GM23338 (cell line): ENCODE data around the gene CYP46A1. TPM values are rescaled to one million over a fixed set of nuclear protein-coding genes. Genes with fewer than 3 reads are reported as not detected.

ENCODE experiments used
- ATAC-seq: fragments of 200-7000 bp; cut with Tn5 transposase; 3 replicates; pipeline ENCODE4 v1.9.1; 2020
- DNase-seq: peaks from one replicate; pipeline ENCODE4 v3.0.0-alpha.2; 2015; ENCODE audit warnings: low spot score
- H2AFZ ChIP-seq: fragments of 200-600 bp; sonication (generic); 2 replicates; pipeline ENCODE4 v1.8.0; 2016; ENCODE audit warnings: antibody characterized with exemption, mild to moderate bottlenecking, moderate library complexity
- H3F3A ChIP-seq: fragments of 200-600 bp; sonication (generic); replicated peaks from 2 replicates; pipeline ENCODE4 v1.8.0; 2017; ENCODE audit warnings: antibody characterized with exemption, mixed run types, low read depth
- H3K27ac ChIP-seq: fragments of 200-600 bp; sonication (generic); 2 replicates; pipeline ENCODE4 v1.6.1; 2016; ENCODE audit warnings: low read depth
- H3K27me3 ChIP-seq: fragments of 200-600 bp; sonication (generic); 2 replicates; pipeline ENCODE4 v1.8.0; 2016; ENCODE audit warnings: mild to moderate bottlenecking, mixed run types, moderate library complexity; ENCODE audit not compliant: insufficient read depth
- H3K36me3 ChIP-seq: fragments of 200-600 bp; sonication (generic); 2 replicates; pipeline ENCODE4 v1.8.0; 2016; ENCODE audit warnings: mild to moderate bottlenecking; ENCODE audit not compliant: insufficient read depth
- H3K4me1 ChIP-seq: fragments of 200-600 bp; sonication (generic); 2 replicates; pipeline ENCODE4 v1.8.0; 2016; ENCODE audit warnings: mild to moderate bottlenecking, moderate library complexity; ENCODE audit not compliant: insufficient read depth
- H3K4me2 ChIP-seq: fragments of 200-600 bp; sonication (generic); 2 replicates; pipeline ENCODE4 v1.7.1; 2017; ENCODE audit warnings: mixed run types
- H3K4me3 ChIP-seq: fragments of 200-600 bp; sonication (generic); 2 replicates; pipeline ENCODE4 v1.6.1; 2016; ENCODE audit warnings: mixed run types
- H3K79me2 ChIP-seq: fragments of 200-600 bp; sonication (generic); replicated peaks from 2 replicates; pipeline ENCODE4 v1.8.0; 2017; ENCODE audit warnings: mild to moderate bottlenecking; ENCODE audit not compliant: insufficient read depth
- H3K9me2 ChIP-seq: fragments of 200-600 bp; sonication (generic); 2 replicates; pipeline ENCODE4 v1.8.0; 2017; ENCODE audit not compliant: insufficient read depth
- H4K20me1 ChIP-seq: fragments of 200-600 bp; sonication (generic); replicated peaks from 2 replicates; pipeline ENCODE4 v1.8.0; 2017; ENCODE audit warnings: mild to moderate bottlenecking; ENCODE audit not compliant: insufficient read depth
- H3K27ac Mint-ChIP-seq: 2 replicates; pipeline ENCODE4 v1.8.0; 2020; ENCODE audit warnings: inconsistent platforms, mild to moderate bottlenecking, moderate library complexity, mixed read lengths
- H3K27me3 Mint-ChIP-seq: 3 replicates; pipeline ENCODE4 v1.8.0; 2022; ENCODE audit warnings: low read depth, mild to moderate bottlenecking, moderate library complexity, mixed read lengths, inconsistent platforms; ENCODE audit not compliant: insufficient read depth, poor library complexity
- H3K36me3 Mint-ChIP-seq: 3 replicates; pipeline ENCODE4 v1.8.0; 2021; ENCODE audit warnings: low read depth, mild to moderate bottlenecking, inconsistent platforms, moderate library complexity, mixed read lengths
- H3K4me1 Mint-ChIP-seq: 3 replicates; pipeline ENCODE4 v1.8.0; 2020; ENCODE audit warnings: mild to moderate bottlenecking, inconsistent platforms, mixed read lengths
- H3K4me3 Mint-ChIP-seq: 3 replicates; pipeline ENCODE4 v1.8.0; 2021; ENCODE audit warnings: moderate library complexity, mild to moderate bottlenecking, inconsistent platforms, mixed read lengths
- H3K9me3 Mint-ChIP-seq: 3 replicates; pipeline ENCODE4 v1.8.0; 2020; ENCODE audit warnings: moderate library complexity, mild to moderate bottlenecking, inconsistent platforms, mixed read lengths
- EZH2 ChIP-seq: fragments of 200-600 bp; sonication (generic); IDR thresholded peaks from one replicate; pipeline ENCODE4 v1.8.0; 2017; ENCODE audit warnings: antibody characterized with exemption, mild to moderate bottlenecking, low read depth; ENCODE audit not compliant: unreplicated experiment
- EZH2phosphoT487 ChIP-seq: fragments of 200-600 bp; sonication (generic); IDR thresholded peaks from one replicate; pipeline ENCODE4 v1.8.1; 2018; ENCODE audit warnings: antibody characterized with exemption; ENCODE audit not compliant: unreplicated experiment
- JUNB ChIP-seq: IDR thresholded peaks from one replicate; pipeline ENCODE4 v1.6.1; 2016; ENCODE audit warnings: antibody characterized with exemption; ENCODE audit not compliant: unreplicated experiment
- POLR2AphosphoS5 ChIP-seq: IDR thresholded peaks from 2 replicates; pipeline ENCODE4 v1.6.1; 2016; ENCODE audit warnings: antibody characterized with exemption, low read depth
- STAT1 ChIP-seq: IDR thresholded peaks from one replicate; pipeline ENCODE4 v1.6.1; 2016; ENCODE audit warnings: antibody characterized with exemption; ENCODE audit not compliant: unreplicated experiment
- ZNF114 ChIP-seq: fragments of 250-450 bp; sonication (Bioruptor Pico); IDR thresholded peaks from 2 replicates; pipeline ENCODE4 v1.5.0; 2020; ENCODE audit warnings: mild to moderate bottlenecking, moderate library complexity
- ZNF331 ChIP-seq: fragments of 250-450 bp; sonication (Bioruptor Pico); IDR thresholded peaks from 2 replicates; pipeline ENCODE4 v1.5.0; 2020; ENCODE audit warnings: low read depth, mild to moderate bottlenecking, moderate library complexity
- polyA plus RNA-seq: library from polyadenylated mRNA; unstranded; fragments of >200 nt; fragmentation: Nextera tagmentation; extraction: Ambion mirVana; gene quantifications from 2 replicates; pipeline ENCODE4 v1.2.1, GENCODE V29; 2016
- total RNA-seq: library from RNA; depleted of rRNA; stranded (reverse); fragments of >200 nt; shearing (Covaris generic); gene quantifications from 2 replicates; pipeline ENCODE4 v1.2.3, GENCODE V29; 2014
- TF ChIP-seq, protein P1 (sequence below): fragments of 250-450 bp; sonication (Bioruptor Pico); IDR thresholded peaks from 2 replicates; pipeline ENCODE4 v1.5.0; 2020; ENCODE audit warnings: mild to moderate bottlenecking, moderate library complexity
- TF ChIP-seq, protein P2 (sequence below), 2 experiments: fragments of 200-600 bp in 1 of 2; sonication (generic) in 1 of 2; conservative IDR thresholded peaks; 2 replicates each; pipeline versions ENCODE4 v1.5.1 to v1.6.1; 2016 to 2017; ENCODE audit warnings: antibody characterized with exemption in 2 of 2, low read depth in 2 of 2, mild to moderate bottlenecking in 2 of 2, moderate library complexity in 1 of 2

Gene CYP46A1
- total and polyA plus RNA-seq, 2 experiments from 2014 or later = 0.59 to 0.66 TPM

- H3K9me3 Mint-ChIP-seq = no peaks in the 10 kb centered on the region
- Histone ChIP-seq H2AFZ (no peak overlapping the region), H3K4me3 (no peak overlapping the region), H3K4me2 (no peak overlapping the region), H3F3A (no peaks in the 10 kb centered on the region), H3K79me2 (no peaks in the 10 kb centered on the region), H3K27me3 (no peaks in the 10 kb centered on the region), H3K9me2 (no peaks in the 10 kb centered on the region), H4K20me1 (no peaks in the 10 kb centered on the region), H3K36me3 (no peaks in the 10 kb centered on the region), H3K27ac (no peak overlapping the region), H3K4me1 (no peaks in the 10 kb centered on the region; the same call in 1 of the 2 replicates)
- no peak overlapping the region for H3K27ac Mint-ChIP-seq
- H3K36me3 Mint-ChIP-seq = no peaks in the 10 kb centered on the region
- H3K4me1 Mint-ChIP-seq = peaks cover 17% of the 10 kb centered on the region
- ATAC-seq = no peak
- no peak overlapping the region for H3K4me3 Mint-ChIP-seq
- TF ChIP-seq STAT1 = no peak
- TF ChIP-seq, protein P1, sequence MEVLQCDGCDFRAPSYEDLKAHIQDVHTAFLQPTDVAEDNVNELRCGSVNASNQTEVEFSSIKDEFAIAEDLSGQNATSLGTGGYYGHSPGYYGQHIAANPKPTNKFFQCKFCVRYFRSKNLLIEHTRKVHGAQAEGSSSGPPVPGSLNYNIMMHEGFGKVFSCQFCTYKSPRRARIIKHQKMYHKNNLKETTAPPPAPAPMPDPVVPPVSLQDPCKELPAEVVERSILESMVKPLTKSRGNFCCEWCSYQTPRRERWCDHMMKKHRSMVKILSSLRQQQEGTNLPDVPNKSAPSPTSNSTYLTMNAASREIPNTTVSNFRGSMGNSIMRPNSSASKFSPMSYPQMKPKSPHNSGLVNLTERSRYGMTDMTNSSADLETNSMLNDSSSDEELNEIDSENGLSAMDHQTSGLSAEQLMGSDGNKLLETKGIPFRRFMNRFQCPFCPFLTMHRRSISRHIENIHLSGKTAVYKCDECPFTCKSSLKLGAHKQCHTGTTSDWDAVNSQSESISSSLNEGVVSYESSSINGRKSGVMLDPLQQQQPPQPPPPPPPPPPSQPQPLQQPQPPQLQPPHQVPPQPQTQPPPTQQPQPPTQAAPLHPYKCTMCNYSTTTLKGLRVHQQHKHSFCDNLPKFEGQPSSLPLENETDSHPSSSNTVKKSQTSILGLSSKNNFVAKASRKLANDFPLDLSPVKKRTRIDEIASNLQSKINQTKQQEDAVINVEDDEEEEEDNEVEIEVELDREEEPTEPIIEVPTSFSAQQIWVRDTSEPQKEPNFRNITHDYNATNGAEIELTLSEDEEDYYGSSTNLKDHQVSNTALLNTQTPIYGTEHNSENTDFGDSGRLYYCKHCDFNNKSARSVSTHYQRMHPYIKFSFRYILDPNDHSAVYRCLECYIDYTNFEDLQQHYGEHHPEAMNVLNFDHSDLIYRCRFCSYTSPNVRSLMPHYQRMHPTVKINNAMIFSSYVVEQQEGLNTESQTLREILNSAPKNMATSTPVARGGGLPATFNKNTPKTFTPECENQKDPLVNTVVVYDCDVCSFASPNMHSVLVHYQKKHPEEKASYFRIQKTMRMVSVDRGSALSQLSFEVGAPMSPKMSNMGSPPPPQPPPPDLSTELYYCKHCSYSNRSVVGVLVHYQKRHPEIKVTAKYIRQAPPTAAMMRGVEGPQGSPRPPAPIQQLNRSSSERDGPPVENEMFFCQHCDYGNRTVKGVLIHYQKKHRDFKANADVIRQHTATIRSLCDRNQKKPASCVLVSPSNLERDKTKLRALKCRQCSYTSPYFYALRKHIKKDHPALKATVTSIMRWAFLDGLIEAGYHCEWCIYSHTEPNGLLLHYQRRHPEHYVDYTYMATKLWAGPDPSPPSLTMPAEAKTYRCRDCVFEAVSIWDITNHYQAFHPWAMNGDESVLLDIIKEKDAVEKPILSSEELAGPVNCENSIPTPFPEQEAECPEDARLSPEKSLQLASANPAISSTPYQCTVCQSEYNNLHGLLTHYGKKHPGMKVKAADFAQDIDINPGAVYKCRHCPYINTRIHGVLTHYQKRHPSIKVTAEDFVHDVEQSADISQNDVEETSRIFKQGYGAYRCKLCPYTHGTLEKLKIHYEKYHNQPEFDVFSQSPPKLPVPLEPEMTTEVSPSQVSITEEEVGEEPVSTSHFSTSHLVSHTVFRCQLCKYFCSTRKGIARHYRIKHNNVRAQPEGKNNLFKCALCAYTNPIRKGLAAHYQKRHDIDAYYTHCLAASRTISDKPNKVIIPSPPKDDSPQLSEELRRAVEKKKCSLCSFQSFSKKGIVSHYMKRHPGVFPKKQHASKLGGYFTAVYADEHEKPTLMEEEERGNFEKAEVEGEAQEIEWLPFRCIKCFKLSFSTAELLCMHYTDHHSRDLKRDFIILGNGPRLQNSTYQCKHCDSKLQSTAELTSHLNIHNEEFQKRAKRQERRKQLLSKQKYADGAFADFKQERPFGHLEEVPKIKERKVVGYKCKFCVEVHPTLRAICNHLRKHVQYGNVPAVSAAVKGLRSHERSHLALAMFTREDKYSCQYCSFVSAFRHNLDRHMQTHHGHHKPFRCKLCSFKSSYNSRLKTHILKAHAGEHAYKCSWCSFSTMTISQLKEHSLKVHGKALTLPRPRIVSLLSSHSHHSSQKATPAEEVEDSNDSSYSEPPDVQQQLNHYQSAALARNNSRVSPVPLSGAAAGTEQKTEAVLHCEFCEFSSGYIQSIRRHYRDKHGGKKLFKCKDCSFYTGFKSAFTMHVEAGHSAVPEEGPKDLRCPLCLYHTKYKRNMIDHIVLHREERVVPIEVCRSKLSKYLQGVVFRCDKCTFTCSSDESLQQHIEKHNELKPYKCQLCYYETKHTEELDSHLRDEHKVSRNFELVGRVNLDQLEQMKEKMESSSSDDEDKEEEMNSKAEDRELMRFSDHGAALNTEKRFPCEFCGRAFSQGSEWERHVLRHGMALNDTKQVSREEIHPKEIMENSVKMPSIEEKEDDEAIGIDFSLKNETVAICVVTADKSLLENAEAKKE (CRISPR knock-in tag) = no peak
- no peak for TF ChIP-seq ZNF114 (CRISPR knock-in tag)
- TF ChIP-seq ZNF331 (CRISPR knock-in tag) = no peak
- TF ChIP-seq, protein P2, sequence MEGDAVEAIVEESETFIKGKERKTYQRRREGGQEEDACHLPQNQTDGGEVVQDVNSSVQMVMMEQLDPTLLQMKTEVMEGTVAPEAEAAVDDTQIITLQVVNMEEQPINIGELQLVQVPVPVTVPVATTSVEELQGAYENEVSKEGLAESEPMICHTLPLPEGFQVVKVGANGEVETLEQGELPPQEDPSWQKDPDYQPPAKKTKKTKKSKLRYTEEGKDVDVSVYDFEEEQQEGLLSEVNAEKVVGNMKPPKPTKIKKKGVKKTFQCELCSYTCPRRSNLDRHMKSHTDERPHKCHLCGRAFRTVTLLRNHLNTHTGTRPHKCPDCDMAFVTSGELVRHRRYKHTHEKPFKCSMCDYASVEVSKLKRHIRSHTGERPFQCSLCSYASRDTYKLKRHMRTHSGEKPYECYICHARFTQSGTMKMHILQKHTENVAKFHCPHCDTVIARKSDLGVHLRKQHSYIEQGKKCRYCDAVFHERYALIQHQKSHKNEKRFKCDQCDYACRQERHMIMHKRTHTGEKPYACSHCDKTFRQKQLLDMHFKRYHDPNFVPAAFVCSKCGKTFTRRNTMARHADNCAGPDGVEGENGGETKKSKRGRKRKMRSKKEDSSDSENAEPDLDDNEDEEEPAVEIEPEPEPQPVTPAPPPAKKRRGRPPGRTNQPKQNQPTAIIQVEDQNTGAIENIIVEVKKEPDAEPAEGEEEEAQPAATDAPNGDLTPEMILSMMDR (conservative IDR thresholded peaks at IDR 0.05; ENCODE audit: low read depth in 2 of 2) = no peak
- TF ChIP-seq EZH2phosphoT487 = no peak
- TF ChIP-seq EZH2 = no peak
- no peak for TF ChIP-seq POLR2AphosphoS5
- TF ChIP-seq JUNB = no peak
- H3K27me3 Mint-ChIP-seq = peaks cover 20% of the 10 kb centered on the region
- DNase-seq = no peak
Observed at GRCh38 chr14:99751539-99752485, 67.7 kb downstream of the CYP46A1 start.
